SU-DHL-6 (cell line): Measurements from ENCODE around the gene PJA1.

Experiments used
- H2AFZ ChIP-seq: fragments of 200-600 bp; sonication (generic); 2 replicates; pipeline ENCODE4 v1.6.1; 2014; ENCODE audit warnings: low read depth, mild to moderate bottlenecking, moderate library complexity, mixed read lengths, antibody characterized with exemption, low read length; ENCODE audit not compliant: severe bottlenecking
- H3F3A ChIP-seq: fragments of 200-600 bp; shearing (Covaris generic); 2 replicates; pipeline ENCODE4 v1.6.0; 2016; ENCODE audit warnings: antibody characterized with exemption, mild to moderate bottlenecking; ENCODE audit not compliant: insufficient read depth
- H3K27ac ChIP-seq: fragments of 200-600 bp; sonication (generic); 2 replicates; pipeline ENCODE4 v1.5.1; 2016; ENCODE audit warnings: low read depth, mild to moderate bottlenecking, low read length, moderate library complexity, mixed read lengths
- H3K27me3 ChIP-seq: fragments of 200-600 bp; sonication (generic), shearing (Covaris generic); 2 replicates; pipeline ENCODE4 v1.6.0; 2014; ENCODE audit warnings: mild to moderate bottlenecking, low read length
- H3K36me3 ChIP-seq: fragments of 200-600 bp; sonication (generic); 2 replicates; pipeline ENCODE4 v1.6.1; 2014; ENCODE audit warnings: mild to moderate bottlenecking, low read length, mixed read lengths
- H3K4me2 ChIP-seq: fragments of 300-600, 200-600 bp; shearing (Covaris generic), sonication (generic); 2 replicates; pipeline ENCODE4 v1.6.0; 2014; ENCODE audit warnings: low read length, low read depth, mild to moderate bottlenecking; ENCODE audit not compliant: poor library complexity, severe bottlenecking
- H3K4me3 ChIP-seq: fragments of 200-600 bp; sonication (generic); 2 replicates; pipeline ENCODE4 v1.5.1; 2014; ENCODE audit warnings: antibody characterized with exemption, low read length, mild to moderate bottlenecking, mixed read lengths; ENCODE audit not compliant: insufficient read depth, poor library complexity, severe bottlenecking
- H3K79me2 ChIP-seq: fragments of 200-600 bp; sonication (generic); 2 replicates; pipeline ENCODE4 v1.6.1; 2014; ENCODE audit warnings: mild to moderate bottlenecking, low read length, moderate library complexity; ENCODE audit not compliant: insufficient read depth
- H3K9ac ChIP-seq: fragments of 200-600 bp; sonication (generic); 2 replicates; pipeline ENCODE4 v1.7.0; 2014; ENCODE audit warnings: mild to moderate bottlenecking, low read length
- H3K9me2 ChIP-seq: fragments of 200-600 bp; sonication (generic); replicated peaks from 2 replicates; pipeline ENCODE4 v1.6.1; 2014; ENCODE audit warnings: low read length; ENCODE audit not compliant: insufficient read depth
- H3K9me3 ChIP-seq: fragments of 200-600 bp; sonication (generic); 2 replicates; pipeline ENCODE4 v1.6.1; 2014; ENCODE audit warnings: low read length, mixed read lengths; ENCODE audit not compliant: insufficient read depth
- H4K20me1 ChIP-seq: fragments of 200-600 bp; sonication (generic); 2 replicates; pipeline ENCODE4 v1.6.1; 2014; ENCODE audit warnings: low read depth, mild to moderate bottlenecking, antibody characterized with exemption, low read length, moderate library complexity, mixed read lengths
- EZH2phosphoT487 ChIP-seq: fragments of 200-600 bp; sonication (generic), shearing (Covaris generic); conservative IDR thresholded peaks from 2 replicates; pipeline ENCODE4 v1.6.1; 2018; ENCODE audit warnings: mild to moderate bottlenecking, antibody characterized with exemption, low read length, moderate library complexity, mixed read lengths
- TF ChIP-seq, protein P1 (sequence below): fragments of 200-600 bp; sonication (generic); IDR thresholded peaks from one replicate; pipeline ENCODE4 v1.5.1; 2017; ENCODE audit warnings: antibody characterized with exemption, mild to moderate bottlenecking, low read length, moderate library complexity; ENCODE audit not compliant: insufficient read depth, poor library complexity, severe bottlenecking

Gene PJA1

DNA sequence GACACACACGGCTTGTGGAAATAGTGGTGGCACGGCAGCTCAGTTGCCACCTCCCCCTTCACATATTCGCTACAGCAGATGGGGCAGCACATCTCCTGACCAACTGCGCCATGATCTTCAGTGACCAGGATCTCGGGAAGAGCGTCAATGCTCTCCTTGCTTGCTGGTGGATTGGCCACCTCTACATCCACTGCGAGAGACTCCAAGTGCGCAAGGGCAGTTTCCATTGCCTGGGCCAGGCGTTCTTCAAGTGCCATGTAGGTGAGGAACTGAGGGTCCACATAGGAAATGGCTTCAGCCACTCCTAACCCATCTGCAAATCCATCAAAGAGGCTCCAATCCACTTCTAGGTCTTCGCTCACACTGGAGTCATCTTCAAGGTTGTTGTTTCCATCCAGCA, 3.9 kb downstream of the PJA1 start:
- Histone ChIP-seq H3K36me3 (no peaks in the 10 kb centered on the region), H3K9me3 (no peaks in the 10 kb centered on the region), H2AFZ (no peak overlapping the region), H3K9me2 (no peaks in the 10 kb centered on the region), H3K79me2 (no peaks in the 10 kb centered on the region; the same call in 1 of the 2 replicates), H3K4me3 (no peak overlapping the region), H3K27ac (no peak overlapping the region), H3F3A (no peaks in the 10 kb centered on the region), H3K27me3 (no peaks in the 10 kb centered on the region), H4K20me1 (no peaks in the 10 kb centered on the region), H3K9ac (no peak overlapping the region), H3K4me2 (no peak overlapping the region)
- TF ChIP-seq, protein P1, sequence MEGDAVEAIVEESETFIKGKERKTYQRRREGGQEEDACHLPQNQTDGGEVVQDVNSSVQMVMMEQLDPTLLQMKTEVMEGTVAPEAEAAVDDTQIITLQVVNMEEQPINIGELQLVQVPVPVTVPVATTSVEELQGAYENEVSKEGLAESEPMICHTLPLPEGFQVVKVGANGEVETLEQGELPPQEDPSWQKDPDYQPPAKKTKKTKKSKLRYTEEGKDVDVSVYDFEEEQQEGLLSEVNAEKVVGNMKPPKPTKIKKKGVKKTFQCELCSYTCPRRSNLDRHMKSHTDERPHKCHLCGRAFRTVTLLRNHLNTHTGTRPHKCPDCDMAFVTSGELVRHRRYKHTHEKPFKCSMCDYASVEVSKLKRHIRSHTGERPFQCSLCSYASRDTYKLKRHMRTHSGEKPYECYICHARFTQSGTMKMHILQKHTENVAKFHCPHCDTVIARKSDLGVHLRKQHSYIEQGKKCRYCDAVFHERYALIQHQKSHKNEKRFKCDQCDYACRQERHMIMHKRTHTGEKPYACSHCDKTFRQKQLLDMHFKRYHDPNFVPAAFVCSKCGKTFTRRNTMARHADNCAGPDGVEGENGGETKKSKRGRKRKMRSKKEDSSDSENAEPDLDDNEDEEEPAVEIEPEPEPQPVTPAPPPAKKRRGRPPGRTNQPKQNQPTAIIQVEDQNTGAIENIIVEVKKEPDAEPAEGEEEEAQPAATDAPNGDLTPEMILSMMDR = no peak
- TF ChIP-seq EZH2phosphoT487 = no peak

DNA sequence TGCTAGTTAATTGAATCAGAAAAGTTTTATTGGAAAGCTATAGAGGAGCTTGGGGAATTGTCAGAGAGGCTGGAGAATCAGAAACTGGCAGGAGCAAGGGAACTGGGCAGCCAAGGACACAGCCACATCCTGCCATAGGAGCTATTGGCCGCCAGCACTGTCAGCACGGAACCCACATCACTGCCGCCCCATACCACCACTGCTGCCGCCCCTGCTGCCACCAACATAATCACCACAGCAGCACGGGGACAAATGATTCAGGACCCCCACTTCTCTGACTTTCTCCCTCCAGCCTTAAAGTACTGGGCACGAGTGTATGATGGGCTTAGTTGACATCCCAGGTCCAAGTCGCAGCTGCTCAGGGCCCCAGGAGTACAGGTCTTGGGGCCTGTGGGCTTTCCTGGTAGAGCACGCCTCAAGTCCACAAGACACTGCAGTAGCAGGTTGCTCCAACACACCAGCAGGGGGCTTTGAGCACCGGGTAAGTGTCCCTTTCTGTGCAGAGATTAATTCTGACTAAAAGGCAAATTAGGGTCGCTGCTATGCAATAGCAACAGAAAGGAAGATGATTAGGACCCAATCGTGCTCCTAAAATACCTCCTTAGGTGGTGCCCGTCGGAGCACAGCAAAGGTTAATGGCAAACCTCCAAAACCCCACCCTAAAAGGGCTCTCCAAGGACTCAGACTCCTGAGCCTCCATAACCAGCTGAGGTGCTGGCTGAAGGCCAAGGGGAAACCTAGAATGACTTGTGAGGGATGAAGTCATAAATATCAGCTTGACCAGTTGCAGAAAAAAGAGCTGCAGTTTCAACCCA, 6.9 kb downstream of the PJA1 start:
- Histone ChIP-seq H3K4me3 (no peak overlapping the region), H3F3A (no peaks in the 10 kb centered on the region), H3K27me3 (no peaks in the 10 kb centered on the region), H3K4me2 (no peak overlapping the region), H3K79me2 (no peaks in the 10 kb centered on the region), H3K9me3 (no peaks in the 10 kb centered on the region), H3K27ac (no peak overlapping the region), H3K36me3 (no peaks in the 10 kb centered on the region), H2AFZ (no peak overlapping the region), H3K9me2 (no peaks in the 10 kb centered on the region), H4K20me1 (no peaks in the 10 kb centered on the region), H3K9ac (no peak overlapping the region)
- TF ChIP-seq EZH2phosphoT487 = no peak
- TF ChIP-seq, protein P1 = no peak

- no peak overlapping the region for H3K4me2 ChIP-seq
- H4K20me1 ChIP-seq = no peaks in the 10 kb centered on the region
- H3K27ac ChIP-seq = no peak overlapping the region
- H3K9me3 ChIP-seq = no peaks in the 10 kb centered on the region
- no peaks in the 10 kb centered on the region for H3K36me3 ChIP-seq
- TF ChIP-seq, protein P1 = no peak
- TF ChIP-seq EZH2phosphoT487 = no peak
- no peaks in the 10 kb centered on the region for H3F3A ChIP-seq
- no peaks in the 10 kb centered on the region for H3K27me3 ChIP-seq
- no peak overlapping the region for H3K9ac ChIP-seq
- no peaks in the 10 kb centered on the region for H3K9me2 ChIP-seq
- no peak overlapping the region for H3K4me3 ChIP-seq
- H2AFZ ChIP-seq = no peak overlapping the region
- no peaks in the 10 kb centered on the region for H3K79me2 ChIP-seq
Observed at GRCh38 chrX:69156638-69157037, 8.6 kb downstream of the PJA1 start.
